Thymus (tissue), 11 donors: Measurements from ENCODE around the gene AUH. TPM values are rescaled to one million over a fixed set of nuclear protein-coding genes. Genes with fewer than 3 reads are reported as not detected.

Experiments
- DNase-seq, 9 donors: peaks; one replicate each; pipeline ENCODE4 v3.0.0-alpha.2; 2013; ENCODE audit warnings: low spot score in 9 of 9, low read depth in 6 of 9, missing footprints in 1 of 9
- H3K27ac ChIP-seq, 2 donors: one replicate each; pipeline ENCODE4 v1.5.1; 2013; ENCODE audit warnings: control low read depth in 1 of 2, low read depth in 1 of 2, low read length in 1 of 2, mild to moderate bottlenecking in 1 of 2, moderate library complexity in 1 of 2
- H3K27me3 ChIP-seq, 2 donors: one replicate each; pipeline ENCODE4 v1.5.1; 2013; ENCODE audit warnings: low read length in 1 of 2; ENCODE audit not compliant: control insufficient read depth in 2 of 2, insufficient read depth in 1 of 2
- H3K36me3 ChIP-seq, 2 donors: one replicate each; pipeline ENCODE4 v1.5.1; 2013; ENCODE audit warnings: low read length in 1 of 2, mild to moderate bottlenecking in 1 of 2, moderate library complexity in 1 of 2; ENCODE audit not compliant: control insufficient read depth in 2 of 2, insufficient read depth in 2 of 2
- H3K4me1 ChIP-seq, 2 donors: one replicate each; pipeline ENCODE4 v1.5.1; 2013; ENCODE audit warnings: low read length in 2 of 2; ENCODE audit not compliant: control insufficient read depth in 2 of 2, insufficient read depth in 2 of 2
- H3K4me3 ChIP-seq, 2 donors: one replicate each; pipeline ENCODE4 v1.5.1; 2013; ENCODE audit warnings: low read length in 2 of 2, control low read depth in 1 of 2, mild to moderate bottlenecking in 1 of 2
- H3K9me3 ChIP-seq, 2 donors: one replicate each; pipeline ENCODE4 v1.5.1; 2013; ENCODE audit warnings: low read length in 1 of 2, mild to moderate bottlenecking in 1 of 2; ENCODE audit not compliant: control insufficient read depth in 2 of 2, insufficient read depth in 1 of 2
- WGBS: extraction: QIAGEN DNeasy Blood & Tissue Kit; methylation state at CpG from one replicate; pipeline ENCODE4 v1.1.7; 2013; 5-methylcytosine and 5-hydroxymethylcytosine counted together
- polyA plus RNA-seq: library from polyadenylated mRNA; stranded (reverse); fragments of 200-250 nt; gene quantifications from one replicate; pipeline ENCODE4 v1.2.3, GENCODE V29; 2013
- total RNA-seq: library from RNA; stranded (reverse); fragments of 120-200 nt; gene quantifications from one replicate; pipeline ENCODE4 v1.2.4, GENCODE V29; 2013
- donor health status: healthy.

Gene AUH
- total and polyA plus RNA-seq, 2 donors: 14.2 to 41.5 TPM

DNA sequence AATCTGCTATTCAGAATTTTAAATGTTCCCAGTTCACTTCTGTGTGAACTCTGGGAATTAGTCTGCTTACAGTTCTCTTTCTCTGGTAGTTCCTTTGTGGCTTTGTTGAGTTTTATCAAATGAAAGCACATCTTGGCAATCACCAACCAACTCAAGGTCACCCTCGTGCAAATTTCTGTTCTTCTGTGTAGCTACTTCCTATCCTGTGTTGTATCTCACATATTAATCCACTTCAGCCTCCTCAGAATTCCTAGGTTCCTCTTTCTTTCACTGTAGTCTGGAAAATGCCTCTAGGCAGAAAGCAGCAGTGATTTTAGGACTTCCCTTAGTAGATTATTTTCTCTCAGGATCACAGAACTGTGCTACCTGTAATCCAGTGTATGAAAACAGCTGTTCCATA is 100.3 kb downstream of the AUH start:
- DNase-seq: no peak
- H3K4me1 ChIP-seq: no peaks in the 10 kb centered on the region
- no peaks in the 10 kb centered on the region for H3K27me3 ChIP-seq
- WGBS: 13% methylated on average over 1 of the region's 1 CpG
- H3K9me3 ChIP-seq: no peaks in the 10 kb centered on the region
- H3K36me3 ChIP-seq: no peaks in the 10 kb centered on the region
- no peak overlapping the region for H3K27ac ChIP-seq
- no peak overlapping the region for H3K4me3 ChIP-seq

DNA sequence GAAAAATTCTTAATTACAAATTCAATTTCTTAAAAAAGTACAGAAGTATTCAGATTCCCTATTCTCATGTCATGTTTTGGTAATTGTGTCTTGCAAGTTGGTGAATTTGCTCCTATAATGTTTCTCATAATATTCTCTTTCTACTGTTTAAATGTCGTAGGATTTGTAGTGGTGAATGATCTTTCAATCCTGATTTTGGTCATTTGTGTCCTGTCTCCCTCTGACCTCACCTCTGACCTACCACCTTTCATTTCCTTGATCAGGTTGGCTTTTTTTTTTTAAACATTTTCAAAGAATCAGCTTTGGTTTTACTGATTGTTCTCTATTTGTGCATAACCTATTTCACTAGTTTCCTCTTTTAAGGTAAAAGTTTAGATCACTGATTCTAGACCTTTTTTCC is 102.6 kb downstream of the AUH start:
- no peaks in the 10 kb centered on the region for H3K36me3 ChIP-seq
- H3K27ac ChIP-seq: no peak overlapping the region
- H3K9me3 ChIP-seq: no peaks in the 10 kb centered on the region
- H3K27me3 ChIP-seq: no peaks in the 10 kb centered on the region
- no peak for DNase-seq
- H3K4me1 ChIP-seq: no peaks in the 10 kb centered on the region
- WGBS: 100% methylated on average over 1 of the region's 1 CpG
- H3K4me3 ChIP-seq: no peak overlapping the region

DNA sequence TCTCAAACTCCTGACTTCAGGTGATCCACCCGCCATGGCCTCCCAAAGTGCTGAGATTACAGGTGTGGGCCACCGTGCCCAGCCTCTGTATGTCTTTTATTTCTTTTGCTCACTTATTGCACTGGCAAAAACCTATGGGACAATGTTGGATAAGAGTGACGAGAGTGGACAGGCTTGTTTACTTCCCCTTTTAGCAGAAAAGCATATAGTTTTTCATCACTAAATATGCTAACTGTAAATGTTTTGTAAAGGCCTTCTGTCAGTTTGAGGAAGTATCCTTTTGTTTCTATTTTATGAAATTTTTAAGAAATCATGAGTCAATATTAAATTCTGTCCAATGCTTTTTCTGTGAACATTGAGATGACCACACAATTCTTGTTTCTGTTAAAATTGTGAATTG is 103.3 kb downstream of the AUH start:
- no peaks in the 10 kb centered on the region for H3K27me3 ChIP-seq
- no peak for DNase-seq
- WGBS: 97% methylated on average over 3 of the region's 3 CpGs
- H3K27ac ChIP-seq: no peak overlapping the region
- no peaks in the 10 kb centered on the region for H3K36me3 ChIP-seq
- H3K4me3 ChIP-seq: no peak overlapping the region
- no peaks in the 10 kb centered on the region for H3K9me3 ChIP-seq
- no peaks in the 10 kb centered on the region for H3K4me1 ChIP-seq

DNA sequence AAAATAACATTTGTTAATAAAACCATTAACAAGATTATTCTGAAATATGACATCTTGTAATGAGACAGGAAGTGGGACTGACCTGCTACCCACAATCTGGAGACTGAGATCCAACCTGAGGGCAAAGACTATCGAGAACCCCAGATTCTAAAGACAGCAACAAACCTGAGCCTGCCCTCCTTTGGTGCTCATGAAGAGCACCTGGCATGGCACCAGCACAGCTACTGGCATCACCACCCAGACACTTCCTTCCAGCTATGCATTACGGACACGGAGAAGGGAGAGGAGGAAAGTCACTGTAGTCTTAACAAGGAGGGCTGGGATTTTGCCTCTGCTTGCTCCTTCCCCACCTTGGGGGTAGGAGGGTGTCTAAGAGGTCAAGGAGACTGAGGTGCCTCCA is 105.5 kb downstream of the AUH start:
- Histone ChIP-seq H3K36me3 (no peaks in the 10 kb centered on the region), H3K27ac (no peak overlapping the region), H3K9me3 (no peaks in the 10 kb centered on the region), H3K27me3 (no peaks in the 10 kb centered on the region), H3K4me1 (no peaks in the 10 kb centered on the region), H3K4me3 (no peak overlapping the region)
- no peak for DNase-seq
- WGBS: 80% methylated on average over 3 of the region's 3 CpGs

DNA sequence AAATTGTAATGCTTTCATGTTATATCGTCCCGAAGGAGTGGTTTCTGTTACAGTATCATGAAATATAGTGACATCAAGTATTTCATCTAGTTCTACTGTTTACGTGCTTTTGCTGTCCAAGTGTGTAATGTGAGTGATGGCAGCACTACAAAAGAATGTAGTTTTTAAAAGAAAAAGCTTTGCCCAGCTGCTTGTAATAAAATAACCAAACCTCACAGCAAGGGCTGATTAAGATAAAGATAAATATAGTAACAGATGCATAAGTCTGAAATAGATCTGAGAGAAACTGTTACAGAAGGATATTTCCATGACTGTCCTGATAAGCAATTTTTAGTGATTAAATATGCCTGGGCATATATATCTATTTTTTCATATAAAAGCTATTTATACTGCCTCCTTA is 106.4 kb downstream of the AUH start:
- H3K27me3 ChIP-seq: no peaks in the 10 kb centered on the region
- no peaks in the 10 kb centered on the region for H3K9me3 ChIP-seq
- H3K27ac ChIP-seq: no peak overlapping the region
- H3K36me3 ChIP-seq: no peaks in the 10 kb centered on the region
- no peaks in the 10 kb centered on the region for H3K4me1 ChIP-seq
- H3K4me3 ChIP-seq: no peak overlapping the region
- DNase-seq: no peak
- 90% methylated on average over 3 of the region's 3 CpGs for WGBS

DNA sequence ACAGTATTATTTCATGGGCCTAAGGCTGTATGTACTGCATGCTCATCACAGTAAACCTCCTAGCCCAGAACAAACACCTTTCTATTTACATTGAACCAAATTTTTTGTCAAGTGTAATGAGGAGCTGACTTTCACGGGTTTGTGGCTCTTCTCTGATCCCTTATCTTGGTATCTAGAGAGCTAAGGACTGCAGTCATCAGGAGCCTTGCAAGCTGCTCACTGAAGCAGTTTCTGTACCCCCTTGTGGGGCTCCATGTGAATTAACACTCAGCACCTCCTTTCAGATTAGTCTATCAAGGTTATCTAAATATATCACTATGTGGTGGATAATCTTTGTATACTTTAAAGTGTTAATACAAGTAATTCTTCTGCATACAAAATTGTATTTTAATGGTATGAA is 108.2 kb downstream of the AUH start:
- no peak overlapping the region for H3K4me3 ChIP-seq
- no peaks in the 10 kb centered on the region for H3K4me1 ChIP-seq
- H3K36me3 ChIP-seq: no peaks in the 10 kb centered on the region
- WGBS: 7% methylated on average over 1 of the region's 1 CpG
- no peaks in the 10 kb centered on the region for H3K27me3 ChIP-seq
- H3K27ac ChIP-seq: no peak overlapping the region
- H3K9me3 ChIP-seq: no peaks in the 10 kb centered on the region
- DNase-seq: peak; percentile 11 to 82 (median 45)

DNA sequence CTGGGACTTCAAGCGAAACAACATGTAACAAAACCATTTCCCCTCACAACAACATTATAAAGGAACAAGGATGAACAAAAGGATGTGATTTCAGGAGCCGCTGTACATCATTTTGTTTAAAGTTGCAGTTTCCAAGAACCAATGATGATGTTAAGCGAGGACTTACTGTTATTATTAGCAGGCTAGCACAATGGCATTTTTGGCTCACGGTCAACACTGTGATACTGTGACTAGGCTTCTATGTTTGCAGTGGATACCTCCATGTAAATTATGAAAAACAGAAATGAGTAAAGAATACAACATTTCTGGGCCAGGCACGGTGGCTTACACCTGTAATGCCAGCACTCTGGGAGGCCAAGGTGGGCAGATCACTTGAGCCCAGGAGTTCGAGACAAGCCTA is 113.0 kb downstream of the AUH start:
- no peaks in the 10 kb centered on the region for H3K36me3 ChIP-seq
- WGBS: 98% methylated on average over 6 of the region's 6 CpGs
- no peak for DNase-seq
- peaks cover 0 to 4% of the 10 kb centered on the region in 2 donors for H3K4me1 ChIP-seq
- no peak overlapping the region for H3K27ac ChIP-seq
- no peaks in the 10 kb centered on the region for H3K9me3 ChIP-seq
- no peak overlapping the region for H3K4me3 ChIP-seq
- H3K27me3 ChIP-seq: no peaks in the 10 kb centered on the region

DNA sequence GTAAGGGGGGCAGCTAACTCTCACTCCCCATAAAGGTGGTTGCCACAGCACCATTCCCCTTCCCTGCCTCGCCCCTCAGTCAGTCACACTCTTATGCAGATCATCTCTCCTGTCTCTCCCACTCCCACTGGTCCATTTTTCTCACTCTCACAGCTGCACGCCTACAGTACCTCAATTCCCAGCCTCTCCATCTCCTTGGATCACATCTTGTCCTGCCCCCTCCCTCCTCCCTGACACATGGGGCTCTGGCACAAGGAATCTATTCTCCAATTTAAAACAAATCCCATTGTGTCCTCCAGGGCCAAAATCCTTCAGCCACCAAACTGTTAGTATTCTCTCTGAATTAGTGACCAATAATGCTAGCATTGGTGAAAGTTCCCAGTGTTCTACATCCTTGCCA is 114.4 kb downstream of the AUH start:
- Histone ChIP-seq H3K36me3 (no peaks in the 10 kb centered on the region), H3K27me3 (no peaks in the 10 kb centered on the region), H3K27ac (no peak overlapping the region), H3K9me3 (no peaks in the 10 kb centered on the region), H3K4me1 (peaks cover 0 to 4% of the 10 kb centered on the region in 2 donors), H3K4me3 (no peak overlapping the region)
- no peak for DNase-seq
- 97% methylated on average over 2 of the region's 2 CpGs for WGBS

DNA sequence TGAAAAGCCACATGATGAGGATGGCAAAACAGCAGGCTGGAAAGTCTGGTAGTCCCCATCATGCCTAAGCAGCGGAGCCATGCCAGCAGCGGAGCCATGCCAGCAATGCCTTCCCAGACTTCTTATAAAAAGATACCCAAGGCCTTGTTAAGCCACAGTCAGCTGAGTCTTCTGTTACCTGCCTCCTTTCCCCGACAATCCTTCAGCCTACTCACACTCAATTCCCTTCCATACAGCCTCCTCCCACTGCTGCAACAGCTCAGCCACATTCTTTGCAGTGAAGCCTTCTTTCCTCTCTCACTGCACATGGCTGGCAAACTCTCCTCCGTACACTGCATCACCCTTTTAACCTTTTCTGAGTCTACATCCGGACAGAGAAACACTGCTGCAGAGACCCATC is 114.9 kb downstream of the AUH start:
- Histone ChIP-seq H3K27me3 (no peaks in the 10 kb centered on the region), H3K27ac (no peak overlapping the region)
- no peak for DNase-seq

More for the DNA sequence above, 114.9 kb downstream of the AUH start:
- H3K4me1 ChIP-seq: peaks cover 0 to 4% of the 10 kb centered on the region in 2 donors
- no peak overlapping the region for H3K4me3 ChIP-seq
- H3K36me3 ChIP-seq: no peaks in the 10 kb centered on the region
- WGBS: 98% methylated on average over 5 of the region's 5 CpGs
- no peaks in the 10 kb centered on the region for H3K9me3 ChIP-seq
